HCT116 (cell line): ENCODE data around the gene IRF2BP1. TPM values are rescaled to one million over a fixed set of nuclear protein-coding genes. Genes with fewer than 3 reads are reported as not detected.
A peak's percentile ranks its signal among the peaks of the same experiment; 100 is the strongest.

Experiments used
- ATAC-seq: fragments of 200-7000 bp; cut with Tn5 transposase; 2 replicates; pipeline ENCODE4 v1.9.1; 2020; ENCODE audit warnings: mild to moderate bottlenecking, moderate library complexity
- BruUV-seq: library from RNA; stranded (reverse); fragments of 400-500 nt; replicated peaks from 2 replicates; lab custom pipeline; 2021; lab: Mats Ljungman, UMichigan
- CTCF ChIA-PET: fragments of 300-600 bp; sonication (Branson Sonifier 250); formaldehyde crosslinking; loops from one replicate; lab custom pipeline; 2021; ENCODE audit warnings: antibody characterized with exemption; lab: Charles Lee
- POLR2A ChIA-PET: fragments of 300-600, 350-600 bp; sonication (Branson Sonifier 250); formaldehyde crosslinking; loops from one replicate; lab custom pipeline; 2021; ENCODE audit warnings: antibody characterized with exemption; lab: Charles Lee
- RAD21 ChIA-PET, 2 experiments: fragments of 300-600 bp; sonication (Branson Sonifier 250); formaldehyde crosslinking; loops; one replicate each; lab custom pipeline; 2023; ENCODE audit warnings: low total read pairs in 2 of 2; ENCODE audit not compliant: uncharacterized antibody in 2 of 2, unreplicated experiment in 2 of 2, low non-redundant PET in 1 of 2; lab: Charles Lee
- DNase-seq: peaks from one replicate; pipeline ENCODE4 v3.0.0-alpha.2; 2010; ENCODE audit warnings: low read depth, low spot score
- H2AFZ ChIP-seq: fragments of 200-600 bp; shearing (Covaris generic), sonication (generic); 2 replicates; pipeline ENCODE4 v1.6.1; 2017; ENCODE audit warnings: low read depth, mixed run types, mixed read lengths, antibody characterized with exemption, low read length; ENCODE audit not compliant: poor library complexity, severe bottlenecking
- H3K27ac ChIP-seq: 2 replicates; pipeline ENCODE4 v1.5.1; 2012; ENCODE audit warnings: low read depth, low read length
- H3K27me3 ChIP-seq: fragments of 200-600 bp; sonication (generic); 2 replicates; pipeline ENCODE4 v1.6.1; 2016; ENCODE audit warnings: mixed run types, low read length, mixed read lengths; ENCODE audit not compliant: insufficient read depth
- H3K36me3 ChIP-seq, 2 experiments: fragments of 200-500 bp in 1 of 2; fragments of 200-600 bp in 1 of 2; sonication (Bioruptor generic) in 1 of 2; sonication (generic) in 1 of 2; 2 replicates each; pipeline versions ENCODE4 v1.5.1 to v1.6.1; 2014 to 2016; ENCODE audit warnings: low read length in 2 of 2, inconsistent platforms in 1 of 2, mixed read lengths in 1 of 2, mixed run types in 1 of 2; ENCODE audit not compliant: insufficient read depth in 2 of 2, control insufficient read depth in 1 of 2
- H3K4me1 ChIP-seq, 2 experiments: fragments of 200-600 bp in 1 of 2; sonication (generic) in 1 of 2; 2 replicates each; pipeline versions ENCODE4 v1.5.1 to v1.6.1; 2012 to 2017; ENCODE audit warnings: low read length in 2 of 2, inconsistent platforms in 1 of 2, mild to moderate bottlenecking in 1 of 2, mixed read lengths in 1 of 2, mixed run types in 1 of 2, moderate library complexity in 1 of 2; ENCODE audit not compliant: insufficient read depth in 2 of 2, control insufficient read depth in 1 of 2
- H3K4me2 ChIP-seq: fragments of 200-600 bp; sonication (generic); 2 replicates; pipeline ENCODE4 v1.6.1; 2017; ENCODE audit warnings: mixed run types, low read length, mixed read lengths
- H3K4me3 ChIP-seq, 2 experiments: fragments of 200-600 bp in 1 of 2; sonication (generic) in 1 of 2; replicated peaks in 1 of 2; 2 replicates each; pipeline ENCODE4 v1.5.1; 2011 to 2016; ENCODE audit warnings: low read length in 2 of 2, control low read depth in 1 of 2, low read depth in 1 of 2, mild to moderate bottlenecking in 1 of 2, mixed read lengths in 1 of 2, mixed run types in 1 of 2
- H3K79me2 ChIP-seq: fragments of 200-600 bp; sonication (generic); 2 replicates; pipeline ENCODE4 v1.6.1; 2017; ENCODE audit warnings: mild to moderate bottlenecking, mixed run types, low read length, moderate library complexity, mixed read lengths; ENCODE audit not compliant: insufficient read depth
- H3K9ac ChIP-seq: fragments of 200-600 bp; sonication (generic); 2 replicates; pipeline ENCODE4 v1.6.1; 2016; ENCODE audit warnings: low read length, mixed read lengths
- H3K9me2 ChIP-seq: fragments of 200-600 bp; sonication (generic), shearing (Covaris generic); 2 replicates; pipeline ENCODE4 v1.6.1; 2017; ENCODE audit warnings: mixed run types, mild to moderate bottlenecking, moderate library complexity; ENCODE audit not compliant: insufficient read depth
- H3K9me3 ChIP-seq, 2 experiments: fragments of 200-500 bp in 1 of 2; fragments of 200-600 bp in 1 of 2; sonication (Bioruptor generic) in 1 of 2; sonication (generic) in 1 of 2; 2 replicates each; pipeline ENCODE4 v1.6.1; 2014 to 2017; ENCODE audit warnings: low read length in 2 of 2, mixed read lengths in 2 of 2, inconsistent platforms in 1 of 2, low read depth in 1 of 2, mild to moderate bottlenecking in 1 of 2, mixed run types in 1 of 2, moderate library complexity in 1 of 2; ENCODE audit not compliant: control insufficient read depth in 1 of 2, insufficient read depth in 1 of 2
- H4K20me1 ChIP-seq: fragments of 200-600 bp; sonication (generic), shearing (Covaris generic); 2 replicates; pipeline ENCODE4 v1.6.1; 2017; ENCODE audit warnings: mixed run types, mild to moderate bottlenecking, moderate library complexity; ENCODE audit not compliant: insufficient read depth
- EGR1 ChIP-seq: IDR thresholded peaks from 2 replicates; pipeline ENCODE4 v1.6.1; 2012; ENCODE audit warnings: low read depth
- EZH2 ChIP-seq: fragments of 200-600 bp; sonication (generic); IDR thresholded peaks from 2 replicates; pipeline ENCODE4 v1.6.1; 2017; ENCODE audit warnings: antibody characterized with exemption, mixed run types
- EZH2phosphoT487 ChIP-seq: fragments of 200-600 bp; IDR thresholded peaks from 2 replicates; pipeline ENCODE4 v1.6.1; 2018; ENCODE audit warnings: antibody characterized with exemption, borderline replicate concordance
- JUND ChIP-seq: IDR thresholded peaks from 2 replicates; pipeline ENCODE4 v1.6.1; 2012
- POLR2A ChIP-seq: IDR thresholded peaks from 2 replicates; pipeline ENCODE4 v1.7.0; 2011; ENCODE audit warnings: borderline replicate concordance; ENCODE audit not compliant: insufficient read depth, insufficient read length; ENCODE audit errors: extremely low read depth
- RAD21 ChIP-seq: IDR thresholded peaks from 2 replicates; pipeline ENCODE4 v1.6.1; 2012; ENCODE audit warnings: low read depth, mild to moderate bottlenecking
- SIN3A ChIP-seq: IDR thresholded peaks from 2 replicates; pipeline ENCODE4 v1.6.1; 2012; ENCODE audit warnings: low read depth
- SP1 ChIP-seq: IDR thresholded peaks from 2 replicates; pipeline ENCODE4 v1.6.1; 2012; ENCODE audit warnings: low read depth
- TCF7L2 ChIP-seq: IDR thresholded peaks from 2 replicates; pipeline ENCODE4 v1.7.0; 2011; ENCODE audit warnings: borderline replicate concordance, inconsistent platforms; ENCODE audit not compliant: insufficient read depth, insufficient read length; ENCODE audit errors: extremely low read depth
- YY1 ChIP-seq: IDR thresholded peaks from 2 replicates; pipeline ENCODE4 v1.6.1; 2011; ENCODE audit warnings: low read length, low read depth, moderate library complexity, mild to moderate bottlenecking; ENCODE audit not compliant: insufficient replicate concordance; ENCODE audit errors: extremely low read depth
- ZFX ChIP-seq: fragments of 450-650 bp; IDR thresholded peaks from 2 replicates; pipeline ENCODE4 v1.6.1; 2017
- intact Hi-C: fragments of 100-400 bp; cut with micrococcal nuclease; formaldehyde crosslinking; loops from 2 replicates; pipeline ENCODE4 v1.10.0; 2022
- total RNA-seq: library from RNA; stranded (reverse); gene quantifications from one replicate; pipeline ENCODE4 v1.2.1, GENCODE V29; 2021; ENCODE audit not compliant: unreplicated experiment
- TF ChIP-seq, protein P1 (sequence below): IDR thresholded peaks from 2 replicates; pipeline ENCODE4 v1.6.1; 2011; ENCODE audit warnings: mild to moderate bottlenecking, low read length, moderate library complexity; ENCODE audit not compliant: insufficient replicate concordance; ENCODE audit errors: extremely low read depth
- TF ChIP-seq, protein P2 (sequence below), 3 experiments: fragments of 200-600 bp in 1 of 3; sonication (generic) in 1 of 3; IDR thresholded peaks in 2 of 3; conservative IDR thresholded peaks in 1 of 3; 2 replicates each; pipeline ENCODE4 v1.5.1; 2012 to 2017; ENCODE audit warnings: low read depth in 2 of 3, low read length in 2 of 3, antibody characterized with exemption in 1 of 3, borderline replicate concordance in 1 of 3, control low read depth in 1 of 3, mild to moderate bottlenecking in 1 of 3, mixed read lengths in 1 of 3, mixed run types in 1 of 3, moderate library complexity in 1 of 3; ENCODE audit not compliant: insufficient read depth in 1 of 3
- TF ChIP-seq, protein P3 (sequence below): IDR thresholded peaks from 2 replicates; pipeline ENCODE4 v1.6.1; 2012; ENCODE audit warnings: low read depth

Gene IRF2BP1
- total RNA-seq, 1 experiment from 2014 or later: 33.9 TPM

DNA sequence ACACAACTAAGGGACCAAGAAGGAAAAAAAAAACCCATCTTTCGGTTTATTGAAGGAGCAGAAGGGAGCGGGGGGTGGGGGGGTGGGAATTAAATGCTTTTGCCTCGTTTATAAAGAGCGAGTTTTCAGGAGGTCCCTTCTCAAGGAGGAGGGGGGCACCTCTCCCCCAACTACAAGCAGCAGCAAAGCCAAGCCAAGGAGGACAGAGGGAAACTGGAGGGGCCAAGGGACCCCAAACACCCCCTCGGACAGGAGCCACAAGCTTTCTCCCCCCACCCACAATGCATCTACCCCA, 2.4 kb downstream of the IRF2BP1 start (continued):
- TF ChIP-seq, protein P1, sequence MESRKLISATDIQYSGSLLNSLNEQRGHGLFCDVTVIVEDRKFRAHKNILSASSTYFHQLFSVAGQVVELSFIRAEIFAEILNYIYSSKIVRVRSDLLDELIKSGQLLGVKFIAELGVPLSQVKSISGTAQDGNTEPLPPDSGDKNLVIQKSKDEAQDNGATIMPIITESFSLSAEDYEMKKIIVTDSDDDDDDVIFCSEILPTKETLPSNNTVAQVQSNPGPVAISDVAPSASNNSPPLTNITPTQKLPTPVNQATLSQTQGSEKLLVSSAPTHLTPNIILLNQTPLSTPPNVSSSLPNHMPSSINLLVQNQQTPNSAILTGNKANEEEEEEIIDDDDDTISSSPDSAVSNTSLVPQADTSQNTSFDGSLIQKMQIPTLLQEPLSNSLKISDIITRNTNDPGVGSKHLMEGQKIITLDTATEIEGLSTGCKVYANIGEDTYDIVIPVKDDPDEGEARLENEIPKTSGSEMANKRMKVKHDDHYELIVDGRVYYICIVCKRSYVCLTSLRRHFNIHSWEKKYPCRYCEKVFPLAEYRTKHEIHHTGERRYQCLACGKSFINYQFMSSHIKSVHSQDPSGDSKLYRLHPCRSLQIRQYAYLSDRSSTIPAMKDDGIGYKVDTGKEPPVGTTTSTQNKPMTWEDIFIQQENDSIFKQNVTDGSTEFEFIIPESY: no peak
- no peak for TF ChIP-seq EGR1

DNA sequence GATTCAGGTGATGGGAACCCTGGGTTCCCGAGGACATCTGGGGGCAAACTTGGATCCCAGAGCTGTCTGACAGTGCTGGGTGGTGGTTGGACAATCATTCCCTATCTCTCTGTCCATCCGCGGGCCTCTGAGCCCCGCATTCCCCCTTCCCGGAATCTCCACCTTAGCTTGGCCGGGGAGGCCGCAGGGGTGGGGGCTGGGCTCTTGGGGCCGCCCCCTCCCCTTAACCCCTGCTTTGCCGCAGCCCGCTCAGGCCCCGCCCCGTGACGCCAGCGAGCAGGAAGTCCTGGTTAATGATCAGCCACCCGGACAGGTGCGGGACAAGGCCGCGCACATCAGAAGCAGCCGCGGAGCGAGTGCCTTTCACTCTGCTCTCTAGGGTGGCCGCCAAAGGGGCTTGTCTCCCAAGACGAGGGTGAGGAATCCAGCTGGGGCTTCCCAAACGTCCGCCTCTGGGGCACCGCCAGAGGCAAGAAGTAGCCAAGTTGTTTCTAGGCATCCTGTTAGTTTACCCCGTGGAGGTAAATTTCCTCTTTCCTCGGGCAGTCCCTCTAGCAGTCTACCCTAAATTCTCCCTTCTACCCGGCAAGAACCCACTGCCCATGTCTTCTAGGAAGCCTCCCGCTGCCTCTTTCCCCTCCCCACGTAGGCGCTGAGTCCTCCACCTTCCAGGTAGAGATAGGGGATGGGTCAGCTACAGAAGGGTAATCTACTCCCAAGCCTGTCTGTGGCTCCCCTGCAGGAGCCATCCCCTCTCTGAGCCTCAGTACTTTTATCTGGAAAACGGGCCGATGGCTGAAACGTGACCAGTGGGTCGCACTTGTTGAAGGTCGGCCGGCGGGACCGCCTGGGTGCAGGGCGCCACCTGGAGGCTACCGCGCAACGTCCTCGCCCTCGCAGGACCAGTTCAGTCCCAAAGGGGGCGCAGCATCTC, 3.0 kb downstream of the IRF2BP1 start:
- no peaks in the 10 kb centered on the region for H3K36me3 ChIP-seq
- ChIA-PET RAD21 (interaction anchor here in 1 of 2 experiments (1.0 kb wide), 1 partner anchor 18 kb away, joined by 4 read pairs; the partner anchor contains the start of gene FOXA3), CTCF (interaction anchor here (0.6 to 5.0 kb wide), 5 partner anchors 13 to 194 kb away, joined by 3 to 45 read pairs (median 15); partner anchors contain the start of genes FOXA3, SIX5 and SYMPK), POLR2A (interaction anchor here (0.6 to 3.3 kb wide), 2 partner anchors 19 to 899 kb away, joined by 3 to 24 read pairs; partner anchors contain the start of genes FOXA3 and SYMPK)
- H4K20me1 ChIP-seq: no peaks in the 10 kb centered on the region
- intact Hi-C loops: loop anchor here (1.0 kb wide), 2 partner anchors 19 to 66 kb away; partner anchors contain the start of gene FOXA3
- H3K9me2 ChIP-seq: no peaks in the 10 kb centered on the region
- H3K4me2 ChIP-seq: peak overlapping the region; percentile 96
- H3K4me1 ChIP-seq: peaks cover 27 to 56% of the 10 kb centered on the region in 2 experiments
- peaks cover 15% of the 10 kb centered on the region for H3K79me2 ChIP-seq
- peak overlapping the region; percentile 61 to 76 for H3K4me3 ChIP-seq
- no peaks in the 10 kb centered on the region for H3K9me3 ChIP-seq
- H2AFZ ChIP-seq: no peak overlapping the region
- BruUV-seq: TSS peak; percentile 59
- DNase-seq: peak; percentile 77
- peak overlapping the region; percentile 68 for H3K27ac ChIP-seq
- H3K9ac ChIP-seq: peak overlapping the region; percentile 57
- no peaks in the 10 kb centered on the region for H3K27me3 ChIP-seq
- ATAC-seq: peak; percentile 49
- TF ChIP-seq JUND (no peak), SP1 (peak; percentile 68), YY1 (peak; percentile 74), EZH2phosphoT487 (no peak), RAD21 (peak; percentile 91), EGR1 (0 out of 2 replicates have a peak, but pooled peaks have one; percentile 27), ZFX (peak; percentile 52; the same call in 1 of the 2 replicates), SIN3A (no peak), EZH2 (no peak), TCF7L2 (peak; percentile 88), POLR2A (no peak)
- TF ChIP-seq, protein P2, sequence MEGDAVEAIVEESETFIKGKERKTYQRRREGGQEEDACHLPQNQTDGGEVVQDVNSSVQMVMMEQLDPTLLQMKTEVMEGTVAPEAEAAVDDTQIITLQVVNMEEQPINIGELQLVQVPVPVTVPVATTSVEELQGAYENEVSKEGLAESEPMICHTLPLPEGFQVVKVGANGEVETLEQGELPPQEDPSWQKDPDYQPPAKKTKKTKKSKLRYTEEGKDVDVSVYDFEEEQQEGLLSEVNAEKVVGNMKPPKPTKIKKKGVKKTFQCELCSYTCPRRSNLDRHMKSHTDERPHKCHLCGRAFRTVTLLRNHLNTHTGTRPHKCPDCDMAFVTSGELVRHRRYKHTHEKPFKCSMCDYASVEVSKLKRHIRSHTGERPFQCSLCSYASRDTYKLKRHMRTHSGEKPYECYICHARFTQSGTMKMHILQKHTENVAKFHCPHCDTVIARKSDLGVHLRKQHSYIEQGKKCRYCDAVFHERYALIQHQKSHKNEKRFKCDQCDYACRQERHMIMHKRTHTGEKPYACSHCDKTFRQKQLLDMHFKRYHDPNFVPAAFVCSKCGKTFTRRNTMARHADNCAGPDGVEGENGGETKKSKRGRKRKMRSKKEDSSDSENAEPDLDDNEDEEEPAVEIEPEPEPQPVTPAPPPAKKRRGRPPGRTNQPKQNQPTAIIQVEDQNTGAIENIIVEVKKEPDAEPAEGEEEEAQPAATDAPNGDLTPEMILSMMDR (IDR thresholded peaks at IDR 0.05 in 2 of 3, conservative IDR thresholded peaks at IDR 0.05 in 1 of 3; ENCODE audit: borderline replicate concordance in 1 of 3, insufficient read depth in 1 of 3, low read depth in 2 of 3, low read length in 2 of 3): peak; percentile 99 to 100 (median 100)
- TF ChIP-seq, protein P3, sequence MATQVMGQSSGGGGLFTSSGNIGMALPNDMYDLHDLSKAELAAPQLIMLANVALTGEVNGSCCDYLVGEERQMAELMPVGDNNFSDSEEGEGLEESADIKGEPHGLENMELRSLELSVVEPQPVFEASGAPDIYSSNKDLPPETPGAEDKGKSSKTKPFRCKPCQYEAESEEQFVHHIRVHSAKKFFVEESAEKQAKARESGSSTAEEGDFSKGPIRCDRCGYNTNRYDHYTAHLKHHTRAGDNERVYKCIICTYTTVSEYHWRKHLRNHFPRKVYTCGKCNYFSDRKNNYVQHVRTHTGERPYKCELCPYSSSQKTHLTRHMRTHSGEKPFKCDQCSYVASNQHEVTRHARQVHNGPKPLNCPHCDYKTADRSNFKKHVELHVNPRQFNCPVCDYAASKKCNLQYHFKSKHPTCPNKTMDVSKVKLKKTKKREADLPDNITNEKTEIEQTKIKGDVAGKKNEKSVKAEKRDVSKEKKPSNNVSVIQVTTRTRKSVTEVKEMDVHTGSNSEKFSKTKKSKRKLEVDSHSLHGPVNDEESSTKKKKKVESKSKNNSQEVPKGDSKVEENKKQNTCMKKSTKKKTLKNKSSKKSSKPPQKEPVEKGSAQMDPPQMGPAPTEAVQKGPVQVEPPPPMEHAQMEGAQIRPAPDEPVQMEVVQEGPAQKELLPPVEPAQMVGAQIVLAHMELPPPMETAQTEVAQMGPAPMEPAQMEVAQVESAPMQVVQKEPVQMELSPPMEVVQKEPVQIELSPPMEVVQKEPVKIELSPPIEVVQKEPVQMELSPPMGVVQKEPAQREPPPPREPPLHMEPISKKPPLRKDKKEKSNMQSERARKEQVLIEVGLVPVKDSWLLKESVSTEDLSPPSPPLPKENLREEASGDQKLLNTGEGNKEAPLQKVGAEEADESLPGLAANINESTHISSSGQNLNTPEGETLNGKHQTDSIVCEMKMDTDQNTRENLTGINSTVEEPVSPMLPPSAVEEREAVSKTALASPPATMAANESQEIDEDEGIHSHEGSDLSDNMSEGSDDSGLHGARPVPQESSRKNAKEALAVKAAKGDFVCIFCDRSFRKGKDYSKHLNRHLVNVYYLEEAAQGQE: no peak
